H9 (cell line): ENCODE measurements around the gene RIT2. TPM values are rescaled to one million over a fixed set of nuclear protein-coding genes. Genes with fewer than 3 reads are reported as not detected.

Source experiments
- DNase-seq: peaks from one replicate; pipeline ENCODE4 v3.0.0-alpha.2; 2017
- H2AFZ ChIP-seq: one replicate; pipeline ENCODE4 v1.6.1; 2013; ENCODE audit warnings: mild to moderate bottlenecking, low read length, control low read depth, moderate library complexity
- H2AK5ac ChIP-seq: 2 replicates; pipeline ENCODE4 v1.6.1; 2013; ENCODE audit warnings: low read length, control low read depth, mixed read lengths; ENCODE audit not compliant: insufficient read length
- H2BK120ac ChIP-seq: one replicate; pipeline ENCODE4 v1.6.1; 2013; ENCODE audit warnings: low read depth, mild to moderate bottlenecking, low read length, control low read depth, inconsistent platforms; ENCODE audit not compliant: poor library complexity, severe bottlenecking
- H2BK12ac ChIP-seq: 2 replicates; pipeline ENCODE4 v1.6.1; 2013; ENCODE audit warnings: low read length, control low read depth, mixed read lengths, low read depth; ENCODE audit not compliant: insufficient read length
- H2BK15ac ChIP-seq: 2 replicates; pipeline ENCODE4 v1.6.1; 2013; ENCODE audit warnings: low read depth, low read length, control low read depth
- H2BK20ac ChIP-seq: one replicate; pipeline ENCODE4 v1.6.1; 2013; ENCODE audit warnings: low read depth, mild to moderate bottlenecking, low read length, control low read depth, inconsistent platforms; ENCODE audit not compliant: poor library complexity, severe bottlenecking
- H2BK5ac ChIP-seq: 2 replicates; pipeline ENCODE4 v1.6.1; 2013; ENCODE audit warnings: low read length, control low read depth, mixed read lengths; ENCODE audit not compliant: insufficient read length
- H3K14ac ChIP-seq: 2 replicates; pipeline ENCODE4 v1.6.1; 2013; ENCODE audit warnings: low read length, control low read depth; ENCODE audit not compliant: insufficient read depth
- H3K18ac ChIP-seq: 2 replicates; pipeline ENCODE4 v1.6.1; 2013; ENCODE audit warnings: low read depth, mild to moderate bottlenecking, mixed read lengths, low read length, control low read depth; ENCODE audit not compliant: insufficient read length
- H3K23ac ChIP-seq: 2 replicates; pipeline ENCODE4 v1.6.1; 2013; ENCODE audit warnings: low read length, control low read depth, mixed read lengths, low read depth; ENCODE audit not compliant: insufficient read length
- H3K23me2 ChIP-seq: 2 replicates; pipeline ENCODE4 v1.6.1; 2013; ENCODE audit warnings: low read depth, mild to moderate bottlenecking, mixed read lengths, low read length, control low read depth; ENCODE audit not compliant: insufficient read length, poor library complexity, severe bottlenecking
- H3K27ac ChIP-seq: 2 replicates; pipeline ENCODE4 v1.5.1; 2013; ENCODE audit warnings: low read length, control low read depth, mixed read lengths, low read depth; ENCODE audit not compliant: insufficient read length
- H3K27me3 ChIP-seq: 2 replicates; pipeline ENCODE4 v1.6.1; 2013; ENCODE audit warnings: low read length, control low read depth, inconsistent platforms; ENCODE audit not compliant: insufficient read depth
- H3K4ac ChIP-seq: 2 replicates; pipeline ENCODE4 v1.6.1; 2013; ENCODE audit warnings: low read depth, mild to moderate bottlenecking, control low read depth, inconsistent platforms, low read length, moderate library complexity
- H3K4me1 ChIP-seq: 2 replicates; pipeline ENCODE4 v1.6.1; 2013; ENCODE audit warnings: low read length, control low read depth, inconsistent platforms; ENCODE audit not compliant: insufficient read depth
- H3K4me2 ChIP-seq: 2 replicates; pipeline ENCODE4 v1.6.1; 2013; ENCODE audit warnings: low read length, control low read depth, mixed read lengths; ENCODE audit not compliant: insufficient read length, insufficient read depth
- H3K56ac ChIP-seq: 2 replicates; pipeline ENCODE4 v1.6.1; 2013; ENCODE audit warnings: low read depth, mild to moderate bottlenecking, mixed read lengths, low read length, control low read depth; ENCODE audit not compliant: insufficient read length
- H3K79me1 ChIP-seq: 2 replicates; pipeline ENCODE4 v1.6.1; 2013; ENCODE audit warnings: low read depth, mild to moderate bottlenecking, moderate library complexity, low read length, control low read depth, inconsistent platforms; ENCODE audit not compliant: insufficient read depth, poor library complexity, severe bottlenecking
- H3K79me2 ChIP-seq: 2 replicates; pipeline ENCODE4 v1.6.1; 2013; ENCODE audit warnings: low read length, control low read depth, inconsistent platforms; ENCODE audit not compliant: insufficient read depth
- H3K9ac ChIP-seq: 2 replicates; pipeline ENCODE4 v1.6.1; 2013; ENCODE audit warnings: low read length, control low read depth, mixed read lengths; ENCODE audit not compliant: insufficient read length; ENCODE audit errors: extremely low read depth
- H3K9me3 ChIP-seq: one replicate; pipeline ENCODE4 v1.6.1; 2013; ENCODE audit warnings: low read depth, low read length, inconsistent platforms; ENCODE audit not compliant: control insufficient read depth
- H3T11ph ChIP-seq: one replicate; pipeline ENCODE4 v1.6.1; 2013; ENCODE audit warnings: mild to moderate bottlenecking, low read length, control low read depth, inconsistent platforms
- H4K20me1 ChIP-seq: one replicate; pipeline ENCODE4 v1.6.1; 2013; ENCODE audit not compliant: control insufficient read depth, insufficient read length, insufficient read depth
- H4K5ac ChIP-seq: 2 replicates; pipeline ENCODE4 v1.6.1; 2013; ENCODE audit warnings: low read depth, mild to moderate bottlenecking, mixed read lengths, low read length, control low read depth; ENCODE audit not compliant: insufficient read length
- H4K8ac ChIP-seq: replicated peaks from 2 replicates; pipeline ENCODE4 v1.6.1; 2013; ENCODE audit warnings: low read length, control low read depth, mixed read lengths, low read depth; ENCODE audit not compliant: insufficient read length
- H4K91ac ChIP-seq: 2 replicates; pipeline ENCODE4 v1.6.1; 2013; ENCODE audit warnings: low read depth, mild to moderate bottlenecking, moderate library complexity, mixed read lengths, low read length, control low read depth; ENCODE audit not compliant: insufficient read length
- H3K27ac Mint-ChIP-seq, 3 experiments: 2 replicates in 2 of 3; 3 replicates in 1 of 3; pipeline ENCODE4 v1.8.0; 2020 to 2021; ENCODE audit warnings: mixed read lengths in 3 of 3, mild to moderate bottlenecking in 1 of 3, moderate library complexity in 1 of 3
- H3K27me3 Mint-ChIP-seq: 2 replicates; pipeline ENCODE4 v1.8.0; 2021; ENCODE audit warnings: low read depth, mild to moderate bottlenecking, moderate library complexity, mixed read lengths
- H3K36me3 Mint-ChIP-seq, 3 experiments: 2 replicates in 2 of 3; 3 replicates in 1 of 3; pipeline ENCODE4 v1.8.0; 2020 to 2021; ENCODE audit warnings: low read depth in 3 of 3, mixed read lengths in 3 of 3; ENCODE audit not compliant: insufficient read depth in 1 of 3
- H3K4me1 Mint-ChIP-seq, 2 experiments: 2 replicates each; pipeline ENCODE4 v1.8.0; 2020; ENCODE audit warnings: mixed read lengths in 2 of 2
- H3K4me3 Mint-ChIP-seq, 2 experiments: 2 replicates in 1 of 2; 3 replicates in 1 of 2; pipeline ENCODE4 v1.8.0; 2020 to 2021; ENCODE audit warnings: mild to moderate bottlenecking in 2 of 2, mixed read lengths in 2 of 2, moderate library complexity in 1 of 2
- H3K9me3 Mint-ChIP-seq, 2 experiments: 2 replicates in 1 of 2; 3 replicates in 1 of 2; pipeline ENCODE4 v1.8.0; 2020; ENCODE audit warnings: mild to moderate bottlenecking in 2 of 2, mixed read lengths in 2 of 2, moderate library complexity in 1 of 2
- CTCF ChIP-seq: fragments of 200-600 bp; sonication (generic); conservative IDR thresholded peaks from 3 replicates; pipeline ENCODE4 v1.8.0; 2021; ENCODE audit warnings: antibody characterized with exemption, mild to moderate bottlenecking
- WGBS: extraction: QIAGEN DNeasy Blood & Tissue Kit; methylation state at CpG from one replicate; pipeline ENCODE4 v1.1.7; 2013; ENCODE audit warnings: missing lambda C conversion rate, low lambda C conversion rate, mixed read lengths; ENCODE audit not compliant: insufficient read length; ENCODE audit errors: extremely low coverage; 5-methylcytosine and 5-hydroxymethylcytosine counted together
- total RNA-seq: library from RNA; stranded (reverse); gene quantifications from 2 replicates; pipeline ENCODE4 v1.2.1, GENCODE V29; 2021

RIT2 gene
- total RNA-seq, 1 experiment from 2014 or later = 1.2 TPM

GRCh38 chr18:42906761-42907160 is 208.7 kb downstream of the RIT2 start:
- Mint-ChIP-seq H3K27me3 (no peaks in the 10 kb centered on the region), H3K36me3 (no peaks in the 10 kb centered on the region), H3K9me3 (no peaks in the 10 kb centered on the region), H3K27ac (no peak overlapping the region), H3K4me3 (no peak overlapping the region), H3K4me1 (no peaks in the 10 kb centered on the region)
- H4K8ac ChIP-seq = no peak overlapping the region
- H3K79me2 ChIP-seq = no peaks in the 10 kb centered on the region
- H2BK5ac ChIP-seq = no peak overlapping the region
- no peak overlapping the region for H4K5ac ChIP-seq
- H4K91ac ChIP-seq = no peak overlapping the region
- H3T11ph ChIP-seq = no peak overlapping the region
- H2BK15ac ChIP-seq = no peak overlapping the region
- no peaks in the 10 kb centered on the region for H3K23me2 ChIP-seq
- no peak overlapping the region for H3K4ac ChIP-seq
- no peak overlapping the region for H2BK120ac ChIP-seq
- no peak overlapping the region for H3K23ac ChIP-seq
- TF ChIP-seq CTCF = no peak
- no peak overlapping the region for H3K4me2 ChIP-seq
- no peaks in the 10 kb centered on the region for H4K20me1 ChIP-seq
- no CpG with 5 or more reads among the region's 1 CpG for WGBS
- no peak overlapping the region for H3K27ac ChIP-seq
- H2AK5ac ChIP-seq = no peak overlapping the region
- no peak overlapping the region for H2AFZ ChIP-seq
- no peaks in the 10 kb centered on the region for H3K27me3 ChIP-seq
- H3K9ac ChIP-seq = no peak overlapping the region
- no peak overlapping the region for H2BK20ac ChIP-seq
- no peak overlapping the region for H3K56ac ChIP-seq
- DNase-seq = no peak
- H3K18ac ChIP-seq = no peak overlapping the region
- no peaks in the 10 kb centered on the region for H3K4me1 ChIP-seq
- no peak overlapping the region for H3K14ac ChIP-seq
- H3K9me3 ChIP-seq = no peaks in the 10 kb centered on the region
- no peaks in the 10 kb centered on the region for H3K79me1 ChIP-seq
- H2BK12ac ChIP-seq = no peak overlapping the region
